GM21529 (cell line): ENCODE results near the gene CARD9.

Experiments
- ATAC-seq: cut with Tn5 transposase; IDR thresholded peaks from one replicate; pipeline ENCODE4 v1.9.1; 2021; ENCODE audit not compliant: unreplicated experiment

The CARD9 gene

GRCh38 chr9:136401173-136401922 is 27.9 kb upstream of the CARD9 start:
- no peak for ATAC-seq

- peak; percentile 54 for ATAC-seq
Measured at GRCh38 chr9:136400038-136400834, 26.8 kb upstream of the CARD9 start, which contains the start of gene SNAPC4. Gene SNAPC4, minus strand, starts transcription at chr9:136400170. Its CDS starts 1,742 bp downstream, at chr9:136398428.

GRCh38 chr9:136399176-136400037 is 25.9 kb upstream of the CARD9 start:
- peak; percentile 26 for ATAC-seq

- no peak for ATAC-seq
Measured at GRCh38 chr9:136398286-136398685, 24.8 kb upstream of the CARD9 start.

GRCh38 chr9:136397643-136398042 is 24.2 kb upstream of the CARD9 start:
- no peak for ATAC-seq

- no peak for ATAC-seq
Measured at GRCh38 chr9:136396219-136396515, 22.7 kb upstream of the CARD9 start.

- ATAC-seq, result no peak
Measured at GRCh38 chr9:136395345-136396218, 22.1 kb upstream of the CARD9 start.

- ATAC-seq, result no peak
Measured at GRCh38 chr9:136395020-136395340, 21.5 kb upstream of the CARD9 start.

GRCh38 chr9:136394312-136395019 is 21.0 kb upstream of the CARD9 start:
- ATAC-seq, result no peak

GRCh38 chr9:136393531-136393930 is 20.1 kb upstream of the CARD9 start:
- ATAC-seq, result no peak

- ATAC-seq, result no peak
Measured at GRCh38 chr9:136392538-136393449, 19.3 kb upstream of the CARD9 start.

- no peak for ATAC-seq
Measured at GRCh38 chr9:136391737-136392537, 18.5 kb upstream of the CARD9 start.

GRCh38 chr9:136389396-136389795 is 15.9 kb upstream of the CARD9 start:
- no peak for ATAC-seq

- no peak for ATAC-seq
Measured at GRCh38 chr9:136387217-136387616, 13.7 kb upstream of the CARD9 start.

- no peak for ATAC-seq
Measured at GRCh38 chr9:136386018-136386417, 12.5 kb upstream of the CARD9 start.

GRCh38 chr9:136385015-136385414 is 11.5 kb upstream of the CARD9 start:
- no peak for ATAC-seq

- no peak for ATAC-seq
Measured at GRCh38 chr9:136383436-136383835, 10.0 kb upstream of the CARD9 start.

GRCh38 chr9:136381966-136382513 is 8.6 kb upstream of the CARD9 start:
- no peak for ATAC-seq
